ENCODE results near the gene CRY2. TPM values are rescaled to one million over a fixed set of nuclear protein-coding genes. Genes with fewer than 3 reads are reported as not detected.

Gene CRY2
- total and polyA plus RNA-seq, 2 donors (not counting 1 experiment from before 2014, with no cell fraction given): 8.3 to 21.5 TPM

DNA sequence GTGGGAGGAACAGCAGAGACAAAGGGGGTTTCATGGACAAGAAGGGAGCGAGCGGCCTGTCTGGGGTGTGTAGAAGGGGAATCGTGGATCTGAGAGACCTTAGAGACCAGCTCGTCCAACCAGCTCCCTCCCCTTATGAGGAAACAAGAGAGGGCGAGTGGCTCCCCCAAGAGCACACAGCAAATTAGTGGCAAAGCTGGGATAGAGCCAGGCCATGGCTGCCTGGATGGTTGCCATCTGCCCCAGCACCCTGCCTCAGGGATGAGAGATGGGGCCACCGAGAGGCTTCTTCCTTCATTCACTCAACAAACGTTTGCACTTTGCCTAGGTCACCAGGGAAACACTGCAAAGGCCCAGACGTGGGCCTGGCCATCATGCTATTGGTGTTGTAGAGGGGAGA lies 42.3 kb downstream of the CRY2 start:
- TF ChIP-seq EZH2 (IDR thresholded peaks at IDR 0.05; ENCODE audit: low read length, missing control alignments): no peak
- DNase-seq (ENCODE audit: low read depth in 2 of 2): no peak
- H3K27me3 ChIP-seq (ENCODE audit: control insufficient read depth, insufficient read depth, low read length): peaks cover 9% of the 10 kb centered on the region

DNA sequence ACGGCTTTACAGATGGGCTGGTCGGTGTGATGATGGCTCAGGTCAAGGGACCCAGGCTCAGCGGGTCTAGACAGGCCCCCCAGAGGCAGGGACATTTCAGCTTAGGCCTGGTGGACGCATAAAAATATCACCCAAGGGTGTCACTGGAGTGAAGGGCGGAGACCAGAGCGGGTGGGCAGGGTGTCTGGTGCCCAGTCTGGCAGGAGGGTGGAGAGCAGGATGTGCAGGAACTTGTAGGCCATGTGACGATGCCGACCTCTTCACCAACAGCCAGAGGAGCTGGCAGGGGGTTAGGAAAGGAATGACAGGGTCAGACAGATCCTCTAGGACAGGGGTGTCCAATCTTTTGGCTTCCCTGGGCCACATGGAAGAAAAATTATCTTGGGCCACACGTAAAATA lies 42.7 kb downstream of the CRY2 start:
- Histone ChIP-seq H3K79me2 (ENCODE audit: control insufficient read depth, insufficient read depth, low read length) (no peaks in the 10 kb centered on the region), H3K4me3 (replicated peaks in 1 of 4; ENCODE audit: control extremely low read depth in 1 of 4, insufficient read depth in 1 of 4, low read depth in 3 of 4, low read length in 4 of 4) (no peak overlapping the region), H4K20me1 (ENCODE audit: control insufficient read depth, extremely low read depth, insufficient read depth, low read length) (peaks cover 3% of the 10 kb centered on the region), H3K4me1 (ENCODE audit: control insufficient read depth, extremely low read depth, insufficient read depth, low read length) (no peaks in the 10 kb centered on the region), H3K9ac (ENCODE audit: insufficient read depth, low read length) (no peak overlapping the region), H2AFZ (ENCODE audit: low read length) (no peak overlapping the region), H3K9me3 (ENCODE audit: control insufficient read depth, insufficient read depth, low read depth, low read length) (no peaks in the 10 kb centered on the region), H3K36me3 (ENCODE audit: control insufficient read depth, insufficient read depth, low read length) (no peaks in the 10 kb centered on the region), H3K27ac (ENCODE audit: insufficient read depth, low read length) (no peak overlapping the region), H3K27me3 (ENCODE audit: control insufficient read depth, insufficient read depth, low read length) (peaks cover 9% of the 10 kb centered on the region), H3K4me2 (ENCODE audit: extremely low read depth, insufficient read depth, low read length) (no peak overlapping the region)
- no peak for TF ChIP-seq EZH2 (IDR thresholded peaks at IDR 0.05; ENCODE audit: low read length, missing control alignments)
- TF ChIP-seq, protein P1, sequence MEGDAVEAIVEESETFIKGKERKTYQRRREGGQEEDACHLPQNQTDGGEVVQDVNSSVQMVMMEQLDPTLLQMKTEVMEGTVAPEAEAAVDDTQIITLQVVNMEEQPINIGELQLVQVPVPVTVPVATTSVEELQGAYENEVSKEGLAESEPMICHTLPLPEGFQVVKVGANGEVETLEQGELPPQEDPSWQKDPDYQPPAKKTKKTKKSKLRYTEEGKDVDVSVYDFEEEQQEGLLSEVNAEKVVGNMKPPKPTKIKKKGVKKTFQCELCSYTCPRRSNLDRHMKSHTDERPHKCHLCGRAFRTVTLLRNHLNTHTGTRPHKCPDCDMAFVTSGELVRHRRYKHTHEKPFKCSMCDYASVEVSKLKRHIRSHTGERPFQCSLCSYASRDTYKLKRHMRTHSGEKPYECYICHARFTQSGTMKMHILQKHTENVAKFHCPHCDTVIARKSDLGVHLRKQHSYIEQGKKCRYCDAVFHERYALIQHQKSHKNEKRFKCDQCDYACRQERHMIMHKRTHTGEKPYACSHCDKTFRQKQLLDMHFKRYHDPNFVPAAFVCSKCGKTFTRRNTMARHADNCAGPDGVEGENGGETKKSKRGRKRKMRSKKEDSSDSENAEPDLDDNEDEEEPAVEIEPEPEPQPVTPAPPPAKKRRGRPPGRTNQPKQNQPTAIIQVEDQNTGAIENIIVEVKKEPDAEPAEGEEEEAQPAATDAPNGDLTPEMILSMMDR (conservative IDR thresholded peaks at IDR 0.05 in 1 of 2, IDR thresholded peaks at IDR 0.05 in 1 of 2; ENCODE audit: low read depth in 1 of 2, low read length in 2 of 2): no peak
- no peak for DNase-seq (ENCODE audit: low read depth in 2 of 2)

More for the DNA sequence above, 42.3 kb downstream of the CRY2 start:
- Histone ChIP-seq H2AFZ (ENCODE audit: low read length) (no peak overlapping the region), H4K20me1 (ENCODE audit: control insufficient read depth, extremely low read depth, insufficient read depth, low read length) (peaks cover 3% of the 10 kb centered on the region), H3K79me2 (ENCODE audit: control insufficient read depth, insufficient read depth, low read length) (no peaks in the 10 kb centered on the region), H3K36me3 (ENCODE audit: control insufficient read depth, insufficient read depth, low read length) (no peaks in the 10 kb centered on the region), H3K9me3 (ENCODE audit: control insufficient read depth, insufficient read depth, low read depth, low read length) (no peaks in the 10 kb centered on the region), H3K9ac (ENCODE audit: insufficient read depth, low read length) (no peak overlapping the region), H3K4me1 (ENCODE audit: control insufficient read depth, extremely low read depth, insufficient read depth, low read length) (no peaks in the 10 kb centered on the region), H3K27ac (ENCODE audit: insufficient read depth, low read length) (no peak overlapping the region), H3K4me3 (replicated peaks in 1 of 4; ENCODE audit: control extremely low read depth in 1 of 4, insufficient read depth in 1 of 4, low read depth in 3 of 4, low read length in 4 of 4) (no peak overlapping the region), H3K4me2 (ENCODE audit: extremely low read depth, insufficient read depth, low read length) (no peak overlapping the region)

DNA sequence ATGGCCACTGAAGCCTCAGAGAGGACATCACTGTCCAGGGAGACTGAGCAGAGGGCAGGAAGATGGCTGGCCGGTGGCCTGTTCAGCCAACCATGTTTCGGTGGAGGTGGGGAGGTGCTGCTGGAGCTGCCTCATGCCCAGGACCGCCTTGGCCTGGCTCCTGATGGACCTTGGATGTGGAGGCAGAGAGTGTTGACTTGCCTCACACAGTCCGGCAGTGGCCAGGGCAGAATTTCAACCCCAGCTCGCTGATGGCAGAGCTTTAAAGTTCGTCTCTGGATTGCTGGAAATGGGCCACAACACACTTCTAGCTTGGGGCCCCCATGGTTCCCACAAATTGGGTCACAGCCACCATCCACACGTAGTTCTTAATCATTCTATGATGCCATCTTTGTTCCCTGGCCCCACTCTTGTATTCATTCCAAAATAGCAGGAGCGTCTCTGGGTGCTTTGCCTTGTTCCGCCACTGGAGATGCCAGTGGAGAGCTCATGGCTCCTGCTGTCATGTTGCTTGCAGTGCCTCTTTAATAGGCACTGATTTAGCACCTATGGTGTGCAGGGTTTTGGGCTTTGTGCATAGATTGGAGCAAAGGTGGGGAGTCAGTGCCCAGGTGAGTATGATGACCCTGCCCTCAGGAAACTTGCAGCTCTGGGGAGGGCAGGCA lies 43.7 kb downstream of the CRY2 start:
- Histone ChIP-seq H3K36me3 (ENCODE audit: control insufficient read depth, insufficient read depth, low read length) (no peaks in the 10 kb centered on the region), H3K4me2 (ENCODE audit: extremely low read depth, insufficient read depth, low read length) (no peak overlapping the region), H3K27me3 (ENCODE audit: control insufficient read depth, insufficient read depth, low read length) (peaks cover 9% of the 10 kb centered on the region), H3K4me1 (ENCODE audit: control insufficient read depth, extremely low read depth, insufficient read depth, low read length) (no peaks in the 10 kb centered on the region), H3K79me2 (ENCODE audit: control insufficient read depth, insufficient read depth, low read length) (no peaks in the 10 kb centered on the region), H3K4me3 (replicated peaks in 1 of 4; ENCODE audit: control extremely low read depth in 1 of 4, insufficient read depth in 1 of 4, low read depth in 3 of 4, low read length in 4 of 4) (no peak overlapping the region), H3K9ac (ENCODE audit: insufficient read depth, low read length) (no peak overlapping the region), H3K9me3 (ENCODE audit: control insufficient read depth, insufficient read depth, low read depth, low read length) (no peaks in the 10 kb centered on the region), H3K27ac (ENCODE audit: insufficient read depth, low read length) (no peak overlapping the region), H2AFZ (ENCODE audit: low read length) (no peak overlapping the region), H4K20me1 (ENCODE audit: control insufficient read depth, extremely low read depth, insufficient read depth, low read length) (peaks cover 3% of the 10 kb centered on the region)
- TF ChIP-seq EZH2 (IDR thresholded peaks at IDR 0.05; ENCODE audit: low read length, missing control alignments): no peak
- no peak for DNase-seq (ENCODE audit: low read depth in 2 of 2)

DNA sequence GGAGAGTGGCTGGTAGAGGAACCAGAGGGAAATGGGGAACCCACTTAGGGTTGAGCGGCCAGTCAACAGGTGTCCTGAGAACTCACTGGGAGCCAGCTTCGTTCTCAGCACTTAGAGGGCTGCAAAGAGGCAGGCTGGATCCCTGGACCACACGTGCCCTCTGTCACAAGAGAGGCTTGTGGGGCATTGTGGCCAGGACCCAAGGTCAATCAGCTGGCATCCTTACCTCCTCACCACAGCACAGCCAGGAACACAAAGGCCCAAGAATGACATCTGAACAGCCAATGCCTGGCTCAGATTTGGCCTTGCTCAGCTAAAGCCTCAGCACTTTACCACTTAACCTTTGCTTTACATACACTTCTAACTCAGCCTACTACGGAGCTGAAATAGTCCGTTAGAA lies 45.6 kb downstream of the CRY2 start:
- H3K9ac ChIP-seq (ENCODE audit: insufficient read depth, low read length): no peak overlapping the region
- no peaks in the 10 kb centered on the region for H3K4me1 ChIP-seq (ENCODE audit: control insufficient read depth, extremely low read depth, insufficient read depth, low read length)
- no peaks in the 10 kb centered on the region for H3K9me3 ChIP-seq (ENCODE audit: control insufficient read depth, insufficient read depth, low read depth, low read length)
- DNase-seq (ENCODE audit: low read depth in 2 of 2): no peak
- H3K79me2 ChIP-seq (ENCODE audit: control insufficient read depth, insufficient read depth, low read length): no peaks in the 10 kb centered on the region
- no peak overlapping the region for H3K27ac ChIP-seq (ENCODE audit: insufficient read depth, low read length)
- H4K20me1 ChIP-seq (ENCODE audit: control insufficient read depth, extremely low read depth, insufficient read depth, low read length): no peaks in the 10 kb centered on the region
- H2AFZ ChIP-seq (ENCODE audit: low read length): no peak overlapping the region
- no peak overlapping the region for H3K4me2 ChIP-seq (ENCODE audit: extremely low read depth, insufficient read depth, low read length)
- no peaks in the 10 kb centered on the region for H3K36me3 ChIP-seq (ENCODE audit: control insufficient read depth, insufficient read depth, low read length)
- TF ChIP-seq, protein P1 (conservative IDR thresholded peaks at IDR 0.05 in 1 of 2, IDR thresholded peaks at IDR 0.05 in 1 of 2; ENCODE audit: low read depth in 1 of 2, low read length in 2 of 2): no peak
- TF ChIP-seq EZH2 (IDR thresholded peaks at IDR 0.05; ENCODE audit: low read length, missing control alignments): no peak
- peaks cover 22% of the 10 kb centered on the region for H3K27me3 ChIP-seq (ENCODE audit: control insufficient read depth, insufficient read depth, low read length)
- no peak overlapping the region for H3K4me3 ChIP-seq (replicated peaks in 1 of 4; ENCODE audit: control extremely low read depth in 1 of 4, insufficient read depth in 1 of 4, low read depth in 3 of 4, low read length in 4 of 4)

Data from fibroblast of lung (primary cell).